Measurements from ENCODE around the gene HDDC2. TPM values are rescaled to one million over a fixed set of nuclear protein-coding genes. Genes with fewer than 3 reads are reported as not detected.

Gene HDDC2
- total RNA-seq, 2 experiments from 2014 or later, result 19.4 to 21.6 TPM

DNA sequence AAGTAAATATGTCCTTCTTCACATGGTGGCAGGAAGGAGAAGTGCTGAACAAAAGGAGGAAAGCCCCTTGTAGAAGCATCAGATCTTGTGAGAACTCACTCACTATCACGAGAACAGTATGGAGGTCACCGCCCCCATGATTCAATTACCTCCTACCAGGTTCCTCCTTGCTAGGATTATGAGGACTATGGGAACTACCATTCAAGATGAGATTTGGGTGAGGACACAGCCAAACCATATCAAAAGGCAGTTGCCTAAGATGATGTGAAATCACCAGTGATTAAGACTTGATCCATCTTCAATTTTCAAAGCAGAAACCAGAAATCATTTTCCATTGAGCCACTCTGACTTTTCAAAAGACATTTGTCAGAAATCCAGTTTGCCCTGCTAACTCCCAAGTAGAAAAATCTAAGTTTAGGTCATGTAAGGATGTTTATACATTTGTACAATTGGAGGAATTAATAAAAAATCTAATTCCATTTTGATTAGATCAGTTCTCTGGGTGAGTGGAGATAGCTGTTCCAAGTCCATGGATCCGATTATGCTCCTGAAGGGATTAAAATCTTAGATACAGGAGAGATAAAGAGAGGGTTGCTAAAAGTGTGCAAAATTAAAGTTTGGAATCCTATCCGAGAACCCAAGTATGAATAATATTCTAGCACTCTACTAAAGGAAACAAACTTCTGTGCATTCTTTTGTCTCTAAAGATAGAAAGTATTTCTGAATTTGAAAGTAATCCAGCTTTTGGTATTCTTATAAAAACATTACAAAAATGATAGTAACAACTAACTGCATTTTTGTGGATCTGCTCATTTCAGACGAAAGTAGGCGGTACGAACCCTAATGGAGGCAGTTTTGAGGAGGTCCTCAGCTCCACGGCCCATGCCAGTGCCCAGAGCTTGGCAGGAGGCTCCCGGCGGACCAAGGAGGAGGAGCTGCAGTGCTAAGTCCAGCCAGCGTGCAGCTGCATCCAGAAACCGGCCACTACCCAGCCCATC lies 39.5 kb downstream of the HDDC2 start:
- ChIA-PET POLR2A (no interaction called here), CTCF (no interaction called here)
- intact Hi-C loops (cut with DNase I, micrococcal nuclease), result no loop called here
- TF ChIP-seq, protein P1, sequence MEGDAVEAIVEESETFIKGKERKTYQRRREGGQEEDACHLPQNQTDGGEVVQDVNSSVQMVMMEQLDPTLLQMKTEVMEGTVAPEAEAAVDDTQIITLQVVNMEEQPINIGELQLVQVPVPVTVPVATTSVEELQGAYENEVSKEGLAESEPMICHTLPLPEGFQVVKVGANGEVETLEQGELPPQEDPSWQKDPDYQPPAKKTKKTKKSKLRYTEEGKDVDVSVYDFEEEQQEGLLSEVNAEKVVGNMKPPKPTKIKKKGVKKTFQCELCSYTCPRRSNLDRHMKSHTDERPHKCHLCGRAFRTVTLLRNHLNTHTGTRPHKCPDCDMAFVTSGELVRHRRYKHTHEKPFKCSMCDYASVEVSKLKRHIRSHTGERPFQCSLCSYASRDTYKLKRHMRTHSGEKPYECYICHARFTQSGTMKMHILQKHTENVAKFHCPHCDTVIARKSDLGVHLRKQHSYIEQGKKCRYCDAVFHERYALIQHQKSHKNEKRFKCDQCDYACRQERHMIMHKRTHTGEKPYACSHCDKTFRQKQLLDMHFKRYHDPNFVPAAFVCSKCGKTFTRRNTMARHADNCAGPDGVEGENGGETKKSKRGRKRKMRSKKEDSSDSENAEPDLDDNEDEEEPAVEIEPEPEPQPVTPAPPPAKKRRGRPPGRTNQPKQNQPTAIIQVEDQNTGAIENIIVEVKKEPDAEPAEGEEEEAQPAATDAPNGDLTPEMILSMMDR (IDR thresholded peaks at IDR 0.05), result no peak
- ATAC-seq (ENCODE audit: poor library complexity), result no peak
- Histone ChIP-seq H3K36me3 (ENCODE audit: insufficient read depth, low read length) (no peaks in the 10 kb centered on the region), H3K9me3 (ENCODE audit: control insufficient read depth in 1 of 2, insufficient read depth in 1 of 2, low read length in 2 of 2) (no peaks in the 10 kb centered on the region), H3K4me1 (ENCODE audit: insufficient read depth, low read length) (no peaks in the 10 kb centered on the region), H3K4me3 (ENCODE audit: low read length) (no peak overlapping the region), H3K27me3 (ENCODE audit: control insufficient read depth in 1 of 2, insufficient read depth in 2 of 2, low read length in 2 of 2) (no peaks in the 10 kb centered on the region), H3K27ac (ENCODE audit: low read depth in 1 of 2, low read length in 2 of 2) (no peak overlapping the region)
- Mint-ChIP-seq H3K9me3 (no peaks in the 10 kb centered on the region), H3K27ac (no peak overlapping the region), H3K36me3 (ENCODE audit: low read depth) (no peaks in the 10 kb centered on the region), H3K27me3 (no peaks in the 10 kb centered on the region), H3K4me3 (no peak overlapping the region), H3K4me1 (ENCODE audit: low read depth) (no peaks in the 10 kb centered on the region)
- DNase-seq, result peak in 2 of 14 experiments; percentile 19 to 44

DNA sequence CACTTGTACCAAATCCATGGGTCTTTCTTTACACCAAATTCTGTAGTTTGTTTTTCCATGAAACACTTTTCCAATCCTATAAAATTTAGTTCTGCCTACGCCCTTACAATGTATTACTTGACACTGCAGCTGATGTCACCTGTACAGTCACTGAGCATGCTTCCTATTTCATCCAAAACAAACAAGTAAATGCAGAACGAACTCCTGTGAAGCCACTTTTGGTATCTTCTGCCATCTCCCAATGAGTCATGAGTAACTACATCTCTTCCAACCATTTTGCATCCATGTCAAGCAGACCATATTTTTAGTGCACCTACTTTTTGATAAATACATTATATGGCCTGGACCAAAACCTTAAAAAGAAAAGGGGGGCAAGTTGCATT lies 42.4 kb downstream of the HDDC2 start:
- Histone ChIP-seq H3K27ac (ENCODE audit: low read depth in 1 of 2, low read length in 2 of 2) (no peak overlapping the region), H3K4me1 (ENCODE audit: insufficient read depth, low read length) (no peaks in the 10 kb centered on the region), H3K27me3 (ENCODE audit: control insufficient read depth in 1 of 2, insufficient read depth in 2 of 2, low read length in 2 of 2) (no peaks in the 10 kb centered on the region), H3K36me3 (ENCODE audit: insufficient read depth, low read length) (no peaks in the 10 kb centered on the region), H3K9me3 (ENCODE audit: control insufficient read depth in 1 of 2, insufficient read depth in 1 of 2, low read length in 2 of 2) (no peaks in the 10 kb centered on the region), H3K4me3 (ENCODE audit: low read length) (no peak overlapping the region)
- intact Hi-C loops (cut with DNase I, micrococcal nuclease), result no loop called here
- no peaks in the 10 kb centered on the region for H3K36me3 Mint-ChIP-seq (ENCODE audit: low read depth)
- no peaks in the 10 kb centered on the region for H3K4me1 Mint-ChIP-seq (ENCODE audit: low read depth)
- no peak overlapping the region for H3K4me3 Mint-ChIP-seq
- ChIA-PET POLR2A (no interaction called here), CTCF (no interaction called here)
- H3K9me3 Mint-ChIP-seq, result no peaks in the 10 kb centered on the region
- no peaks in the 10 kb centered on the region for H3K27me3 Mint-ChIP-seq
- TF ChIP-seq, protein P1 (IDR thresholded peaks at IDR 0.05), result no peak
- ATAC-seq (ENCODE audit: poor library complexity), result no peak
- no peak overlapping the region for H3K27ac Mint-ChIP-seq
- peak in 2 of 14 experiments; percentile 4 to 19 for DNase-seq

DNA sequence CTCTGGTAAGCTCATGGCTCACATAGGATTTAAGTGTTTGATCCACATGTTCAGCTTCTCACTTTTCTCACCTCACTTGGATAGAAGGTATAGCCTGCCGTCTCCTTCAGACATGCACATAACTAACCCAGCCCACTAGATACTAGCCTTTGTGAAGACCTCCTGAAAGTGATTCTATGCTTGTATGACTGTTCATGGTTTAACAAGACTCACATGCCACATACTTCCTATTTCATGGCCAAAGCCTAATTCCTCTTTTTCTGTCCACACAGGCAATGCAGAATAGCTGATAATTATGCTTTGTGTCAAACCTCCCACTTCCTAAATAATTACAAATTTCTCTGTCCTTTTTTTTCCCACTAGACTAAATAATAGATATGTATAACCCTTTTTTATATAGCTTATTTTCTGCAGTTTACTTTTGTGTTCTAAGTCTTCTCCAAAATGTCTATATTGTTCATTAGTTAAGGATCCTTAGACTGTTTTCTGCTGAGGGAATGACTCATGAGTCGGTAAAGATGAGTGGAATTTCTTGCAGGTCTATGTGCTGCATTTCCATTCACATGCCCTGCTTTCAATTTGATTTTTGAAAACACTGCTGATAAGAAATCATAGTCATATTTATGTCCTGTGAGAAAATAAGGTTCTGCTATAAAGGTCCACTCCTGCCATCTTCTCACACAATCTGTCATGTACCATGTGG lies 43.0 kb downstream of the HDDC2 start:
- Histone ChIP-seq H3K27ac (ENCODE audit: low read depth in 1 of 2, low read length in 2 of 2) (no peak overlapping the region), H3K4me3 (ENCODE audit: low read length) (no peak overlapping the region), H3K4me1 (ENCODE audit: insufficient read depth, low read length) (no peaks in the 10 kb centered on the region), H3K36me3 (ENCODE audit: insufficient read depth, low read length) (no peaks in the 10 kb centered on the region), H3K9me3 (ENCODE audit: control insufficient read depth in 1 of 2, insufficient read depth in 1 of 2, low read length in 2 of 2) (no peaks in the 10 kb centered on the region), H3K27me3 (ENCODE audit: control insufficient read depth in 1 of 2, insufficient read depth in 2 of 2, low read length in 2 of 2) (no peaks in the 10 kb centered on the region)
- CTCF ChIA-PET, result no interaction called here
- TF ChIP-seq, protein P1 (IDR thresholded peaks at IDR 0.05), result no peak
- Mint-ChIP-seq H3K9me3 (no peaks in the 10 kb centered on the region), H3K27me3 (no peaks in the 10 kb centered on the region), H3K4me1 (ENCODE audit: low read depth) (no peaks in the 10 kb centered on the region), H3K27ac (no peak overlapping the region), H3K4me3 (no peak overlapping the region), H3K36me3 (ENCODE audit: low read depth) (no peaks in the 10 kb centered on the region)
- POLR2A ChIA-PET, result no interaction called here
- no peak for ATAC-seq (ENCODE audit: poor library complexity)
- intact Hi-C loops (cut with DNase I, micrococcal nuclease), result no loop called here
- DNase-seq, result peak in 2 of 14 experiments; percentile 15 to 21

All from CD4-positive, alpha-beta T cell (primary cell).